ENCODE results near the gene DEAF1. TPM values are rescaled to one million over a fixed set of nuclear protein-coding genes. Genes with fewer than 3 reads are reported as not detected.

Gene DEAF1
- total RNA-seq, 2 experiments from 2014 or later = 41.5 to 50.5 TPM

GRCh38 chr11:727281-727701, 32.3 kb upstream of the DEAF1 start:
- ChIA-PET CTCF (interaction anchor here (0.6 to 10.1 kb wide), 9 partner anchors 17 to 178 kb away, joined by 3 to 129 read pairs (median 5); partner anchors contain the start of genes DEAF1, TALDO1 and TMEM80), POLR2A (interaction anchor here (1.5 to 2.7 kb wide), 2 partner anchors 19 to 32 kb away, joined by 5 to 13 read pairs; partner anchors contain the start of genes DEAF1, TALDO1 and TMEM80)
- Mint-ChIP-seq H3K4me3 (no peak overlapping the region), H3K27me3 (peaks cover 2% of the 10 kb centered on the region), H3K36me3 (no peaks in the 10 kb centered on the region), H3K4me1 (ENCODE audit: low read depth) (peaks cover 20% of the 10 kb centered on the region), H3K27ac (no peak overlapping the region), H3K9me3 (no peaks in the 10 kb centered on the region)
- intact Hi-C loops (cut with micrococcal nuclease) = loop anchor here (2.0 kb wide), 1 partner anchor 20 kb away; the partner anchor contains the start of gene TALDO1
- DNase-seq = no peak

GRCh38 chr11:726278-727220, 31.5 kb upstream of the DEAF1 start:
- H3K4me1 Mint-ChIP-seq (ENCODE audit: low read depth) = peaks cover 21% of the 10 kb centered on the region
- ChIA-PET CTCF (interaction anchor here (0.6 to 10.1 kb wide), 19 partner anchors 11 to 208 kb away, joined by 3 to 129 read pairs (median 4); partner anchors contain the start of genes DEAF1, TALDO1 and TMEM80), POLR2A (interaction anchor here (1.1 to 2.7 kb wide), 6 partner anchors 17 to 151 kb away, joined by 3 to 13 read pairs (median 5); partner anchors contain the start of genes DEAF1, TALDO1 and TMEM80)
- no peak overlapping the region for H3K27ac Mint-ChIP-seq
- no peaks in the 10 kb centered on the region for H3K9me3 Mint-ChIP-seq
- intact Hi-C loops (cut with micrococcal nuclease) = loop anchor here (1.0 to 2.0 kb wide), 2 partner anchors 20 to 110 kb away; partner anchors contain the start of gene TALDO1
- no peaks in the 10 kb centered on the region for H3K36me3 Mint-ChIP-seq
- peak overlapping the region; percentile 63 for H3K4me3 Mint-ChIP-seq
- H3K27me3 Mint-ChIP-seq = peaks cover 4% of the 10 kb centered on the region
- peak; percentile 71 for DNase-seq

GRCh38 chr11:725624-726202, 30.7 kb upstream of the DEAF1 start:
- DNase-seq = no peak
- H3K9me3 Mint-ChIP-seq = no peaks in the 10 kb centered on the region
- H3K4me3 Mint-ChIP-seq = peak overlapping the region; percentile 43
- CTCF ChIA-PET = interaction anchor here (0.6 to 10.1 kb wide), 14 partner anchors 10 to 207 kb away, joined by 3 to 129 read pairs (median 4); partner anchors contain the start of genes DEAF1, TALDO1 and TMEM80
- peaks cover 7% of the 10 kb centered on the region for H3K27me3 Mint-ChIP-seq
- no peak overlapping the region for H3K27ac Mint-ChIP-seq
- no peaks in the 10 kb centered on the region for H3K36me3 Mint-ChIP-seq
- POLR2A ChIA-PET = interaction anchor here (1.1 to 2.7 kb wide), 7 partner anchors 18 to 150 kb away, joined by 3 to 13 read pairs (median 5); partner anchors contain the start of genes DEAF1, TALDO1 and TMEM80
- H3K4me1 Mint-ChIP-seq (ENCODE audit: low read depth) = peaks cover 24% of the 10 kb centered on the region
- intact Hi-C loops (cut with micrococcal nuclease) = loop anchor here (1.0 to 2.0 kb wide), 2 partner anchors 21 to 109 kb away; partner anchors contain the start of gene TALDO1

GRCh38 chr11:724778-725386, 29.9 kb upstream of the DEAF1 start:
- POLR2A ChIA-PET = interaction anchor here (1.2 to 2.7 kb wide), 3 partner anchors 23 to 149 kb away, joined by 3 to 13 read pairs (median 4); partner anchors contain the start of genes DEAF1, PHRF1 and TMEM80
- H3K27ac Mint-ChIP-seq = no peak overlapping the region
- CTCF ChIA-PET = interaction anchor here (1.4 to 10.1 kb wide), 7 partner anchors 18 to 170 kb away, joined by 4 to 129 read pairs (median 26); partner anchors contain the start of genes DEAF1 and TMEM80
- H3K4me3 Mint-ChIP-seq = peak overlapping the region; percentile 50
- H3K9me3 Mint-ChIP-seq = no peaks in the 10 kb centered on the region
- no peaks in the 10 kb centered on the region for H3K36me3 Mint-ChIP-seq
- DNase-seq = no peak
- H3K4me1 Mint-ChIP-seq (ENCODE audit: low read depth) = peaks cover 24% of the 10 kb centered on the region
- H3K27me3 Mint-ChIP-seq = peaks cover 8% of the 10 kb centered on the region
- intact Hi-C loops (cut with micrococcal nuclease) = loop anchor here (5.0 kb wide), 1 partner anchor 188 kb away; the partner anchor contains the start of genes HRAS and LRRC56

- H3K4me1 Mint-ChIP-seq (ENCODE audit: low read depth) = peaks cover 24% of the 10 kb centered on the region
- intact Hi-C loops (cut with micrococcal nuclease) = loop anchor here (5.0 kb wide), 1 partner anchor 187 kb away; the partner anchor contains the start of genes HRAS and LRRC56
- peaks cover 12% of the 10 kb centered on the region for H3K27me3 Mint-ChIP-seq
- DNase-seq = peak; percentile 48
- CTCF ChIA-PET = interaction anchor here (0.9 to 10.1 kb wide), 12 partner anchors 17 to 190 kb away, joined by 3 to 129 read pairs (median 5); partner anchors contain the start of genes DEAF1, LMNTD2 and TMEM80
- no peaks in the 10 kb centered on the region for H3K36me3 Mint-ChIP-seq
- H3K4me3 Mint-ChIP-seq = no peak overlapping the region
- no peaks in the 10 kb centered on the region for H3K9me3 Mint-ChIP-seq
- POLR2A ChIA-PET = interaction anchor here (0.9 to 1.2 kb wide), 3 partner anchors 28 to 148 kb away, joined by 3 to 4 read pairs (median 3); partner anchors contain the start of genes PHRF1 and TMEM80
- no peak overlapping the region for H3K27ac Mint-ChIP-seq
Measured at GRCh38 chr11:724049-724777, 29.2 kb upstream of the DEAF1 start.

GRCh38 chr11:723120-723883, 28.3 kb upstream of the DEAF1 start:
- H3K36me3 Mint-ChIP-seq = no peaks in the 10 kb centered on the region
- H3K4me3 Mint-ChIP-seq = peak overlapping the region; percentile 32
- peaks cover 14% of the 10 kb centered on the region for H3K27me3 Mint-ChIP-seq
- intact Hi-C loops (cut with micrococcal nuclease) = loop anchor here (1.0 to 5.0 kb wide), 5 partner anchors 27 to 186 kb away; partner anchors contain the start of genes HRAS and LRRC56
- no peaks in the 10 kb centered on the region for H3K9me3 Mint-ChIP-seq
- ChIA-PET POLR2A (interaction anchor here (0.9 to 1.1 kb wide), 2 partner anchors 28 to 43 kb away, joined by 3 read pairs; partner anchors contain the start of gene TMEM80), CTCF (interaction anchor here (0.9 to 10.1 kb wide), 17 partner anchors 11 to 189 kb away, joined by 3 to 129 read pairs (median 4); partner anchors contain the start of genes DEAF1, LMNTD2, PHRF1 and TMEM80)
- peaks cover 24% of the 10 kb centered on the region for H3K4me1 Mint-ChIP-seq (ENCODE audit: low read depth)
- DNase-seq = peak; percentile 65
- peak overlapping the region; percentile 70 for H3K27ac Mint-ChIP-seq

GRCh38 chr11:722346-722811, 27.4 kb upstream of the DEAF1 start:
- H3K4me1 Mint-ChIP-seq (ENCODE audit: low read depth) = peaks cover 18% of the 10 kb centered on the region
- CTCF ChIA-PET = interaction anchor here (1.0 to 10.1 kb wide), 11 partner anchors 10 to 168 kb away, joined by 3 to 129 read pairs (median 5); partner anchors contain the start of genes DEAF1, PHRF1 and TMEM80
- H3K9me3 Mint-ChIP-seq = no peaks in the 10 kb centered on the region
- POLR2A ChIA-PET = interaction anchor here (1.0 kb wide), 1 partner anchor 27 kb away, joined by 4 read pairs; the partner anchor contains the start of genes DEAF1 and TMEM80
- no peak overlapping the region for H3K27ac Mint-ChIP-seq
- intact Hi-C loops (cut with micrococcal nuclease) = loop anchor here (2.0 to 5.0 kb wide), 2 partner anchors 74 to 185 kb away; partner anchors contain the start of genes HRAS and LRRC56
- no peaks in the 10 kb centered on the region for H3K36me3 Mint-ChIP-seq
- DNase-seq = no peak
- peaks cover 14% of the 10 kb centered on the region for H3K27me3 Mint-ChIP-seq
- H3K4me3 Mint-ChIP-seq = no peak overlapping the region

GRCh38 chr11:721741-722345, 26.8 kb upstream of the DEAF1 start:
- DNase-seq = peak; percentile 62
- ChIA-PET POLR2A (interaction anchor here (1.0 kb wide), 1 partner anchor 26 kb away, joined by 4 read pairs; the partner anchor contains the start of genes DEAF1 and TMEM80), CTCF (interaction anchor here (1.0 to 10.1 kb wide), 7 partner anchors 25 to 167 kb away, joined by 3 to 129 read pairs (median 10); partner anchors contain the start of genes DEAF1 and TMEM80)
- intact Hi-C loops (cut with micrococcal nuclease) = loop anchor here (2.0 to 5.0 kb wide), 2 partner anchors 75 to 185 kb away; partner anchors contain the start of genes HRAS and LRRC56
- Mint-ChIP-seq H3K27me3 (peaks cover 14% of the 10 kb centered on the region), H3K4me3 (no peak overlapping the region), H3K27ac (no peak overlapping the region), H3K4me1 (ENCODE audit: low read depth) (peaks cover 15% of the 10 kb centered on the region), H3K36me3 (no peaks in the 10 kb centered on the region), H3K9me3 (no peaks in the 10 kb centered on the region)

GRCh38 chr11:721247-721740, 26.3 kb upstream of the DEAF1 start:
- POLR2A ChIA-PET = interaction anchor here (1.0 kb wide), 1 partner anchor 26 kb away, joined by 4 read pairs; the partner anchor contains the start of genes DEAF1 and TMEM80
- no peak for DNase-seq
- CTCF ChIA-PET = interaction anchor here (1.0 to 10.1 kb wide), 5 partner anchors 25 to 167 kb away, joined by 4 to 129 read pairs (median 38); partner anchors contain the start of genes DEAF1 and TMEM80
- H3K36me3 Mint-ChIP-seq = no peaks in the 10 kb centered on the region
- intact Hi-C loops (cut with micrococcal nuclease) = loop anchor here (5.0 kb wide), 1 partner anchor 184 kb away; the partner anchor contains the start of genes HRAS and LRRC56
- no peak overlapping the region for H3K27ac Mint-ChIP-seq
- H3K4me3 Mint-ChIP-seq = no peak overlapping the region
- peaks cover 12% of the 10 kb centered on the region for H3K4me1 Mint-ChIP-seq (ENCODE audit: low read depth)
- peaks cover 14% of the 10 kb centered on the region for H3K27me3 Mint-ChIP-seq
- H3K9me3 Mint-ChIP-seq = no peaks in the 10 kb centered on the region
